DMS153 treated with DMSO at 0.1 percent for 48 hours (cell line): ENCODE measurements around the gene SORBS2.

ENCODE experiments used
- DNase-seq: peaks from one replicate; lab custom pipeline; 2025; ENCODE audit not compliant: unreplicated experiment; lab: John Stamatoyannopoulos, UW

SORBS2 gene

GRCh38 chr4:185683222-185683621, 128.8 kb downstream of the SORBS2 start:
- DNase-seq: no peak

- DNase-seq: no peak
These were observed 129.8 kb downstream of the SORBS2 start for GRCh38 chr4:185682236-185682635.

GRCh38 chr4:185681604-185682003, 130.4 kb downstream of the SORBS2 start:
- DNase-seq: no peak

GRCh38 chr4:185680617-185681016, 131.4 kb downstream of the SORBS2 start:
- DNase-seq: no peak

GRCh38 chr4:185679523-185679922, 132.5 kb downstream of the SORBS2 start:
- no peak for DNase-seq

- DNase-seq: no peak
These were observed 134.2 kb downstream of the SORBS2 start for GRCh38 chr4:185677637-185678314.

GRCh38 chr4:185672618-185673017, 139.4 kb downstream of the SORBS2 start:
- DNase-seq: no peak

- DNase-seq: no peak
These were observed 139.8 kb downstream of the SORBS2 start for GRCh38 chr4:185672151-185672550.

GRCh38 chr4:185671496-185671895, 140.5 kb downstream of the SORBS2 start:
- DNase-seq: no peak

- DNase-seq: no peak
These were observed 140.9 kb downstream of the SORBS2 start for GRCh38 chr4:185671066-185671465.

GRCh38 chr4:185669288-185669687, 142.7 kb downstream of the SORBS2 start:
- no peak for DNase-seq

- DNase-seq: no peak
These were observed 145.8 kb downstream of the SORBS2 start for GRCh38 chr4:185666156-185666555.

GRCh38 chr4:185665655-185666054, 146.3 kb downstream of the SORBS2 start:
- no peak for DNase-seq

- no peak for DNase-seq
These were observed 147.5 kb downstream of the SORBS2 start for GRCh38 chr4:185664481-185664880.

GRCh38 chr4:185662030-185662778, 149.8 kb downstream of the SORBS2 start:
- DNase-seq: no peak

GRCh38 chr4:185660340-185660739, 151.7 kb downstream of the SORBS2 start:
- no peak for DNase-seq

GRCh38 chr4:185657699-185658098, 154.3 kb downstream of the SORBS2 start:
- DNase-seq: no peak

- DNase-seq: no peak
These were observed 154.8 kb downstream of the SORBS2 start for GRCh38 chr4:185657183-185657582.

GRCh38 chr4:185656467-185656931, 155.5 kb downstream of the SORBS2 start:
- DNase-seq: no peak

- no peak for DNase-seq
These were observed 156.9 kb downstream of the SORBS2 start for GRCh38 chr4:185654965-185655554.

- DNase-seq: no peak
These were observed 157.7 kb downstream of the SORBS2 start for GRCh38 chr4:185654311-185654710.

GRCh38 chr4:185651851-185652250, 160.1 kb downstream of the SORBS2 start:
- DNase-seq: no peak
